ENCODE data around the gene CAMK2N2. TPM values are rescaled to one million over a fixed set of nuclear protein-coding genes. Genes with fewer than 3 reads are reported as not detected.
A peak's percentile ranks its signal among the peaks of the same experiment; 100 is the strongest.

CAMK2N2 gene
- total RNA-seq, 4 donors from 2014 or later = not detected

- Histone ChIP-seq H3K4me1 (peaks cover 9 to 26% (median 24%) of the 10 kb centered on the region in 4 donors), H3K36me3 (no peaks in the 10 kb centered on the region), H3K27me3 (peaks cover 41% of the 10 kb centered on the region), H3K9me3 (no peaks in the 10 kb centered on the region), H3K27ac (no peak overlapping the region), H3K4me3 (no peak overlapping the region)
- in situ Hi-C loops (cut with MboI; ENCODE audit: low pct_ligation_motif_present in 1 of 4, low pct_unique_long_range_greater_than_20kb in 1 of 4, low sequenced_read_pairs in 3 of 4) = loop anchor here in 1 of 4 donors (25.0 kb wide), 1 partner anchor 370 kb away; the partner anchor contains the start of gene PARL
- DNase-seq = no peak
- 84 to 94% methylated on average over 5 to 23 of the region's 23 CpGs for WGBS, 2 donors (ENCODE audit: low coverage in 1 of 2)
- TF ChIP-seq EP300 (IDR thresholded peaks at IDR 0.05; ENCODE audit: low read depth) (no peak), POLR2A (IDR thresholded peaks at IDR 0.05) (no peak), POLR2AphosphoS5 (IDR thresholded peaks at IDR 0.05) (no peak)
- TF ChIP-seq, protein P1, sequence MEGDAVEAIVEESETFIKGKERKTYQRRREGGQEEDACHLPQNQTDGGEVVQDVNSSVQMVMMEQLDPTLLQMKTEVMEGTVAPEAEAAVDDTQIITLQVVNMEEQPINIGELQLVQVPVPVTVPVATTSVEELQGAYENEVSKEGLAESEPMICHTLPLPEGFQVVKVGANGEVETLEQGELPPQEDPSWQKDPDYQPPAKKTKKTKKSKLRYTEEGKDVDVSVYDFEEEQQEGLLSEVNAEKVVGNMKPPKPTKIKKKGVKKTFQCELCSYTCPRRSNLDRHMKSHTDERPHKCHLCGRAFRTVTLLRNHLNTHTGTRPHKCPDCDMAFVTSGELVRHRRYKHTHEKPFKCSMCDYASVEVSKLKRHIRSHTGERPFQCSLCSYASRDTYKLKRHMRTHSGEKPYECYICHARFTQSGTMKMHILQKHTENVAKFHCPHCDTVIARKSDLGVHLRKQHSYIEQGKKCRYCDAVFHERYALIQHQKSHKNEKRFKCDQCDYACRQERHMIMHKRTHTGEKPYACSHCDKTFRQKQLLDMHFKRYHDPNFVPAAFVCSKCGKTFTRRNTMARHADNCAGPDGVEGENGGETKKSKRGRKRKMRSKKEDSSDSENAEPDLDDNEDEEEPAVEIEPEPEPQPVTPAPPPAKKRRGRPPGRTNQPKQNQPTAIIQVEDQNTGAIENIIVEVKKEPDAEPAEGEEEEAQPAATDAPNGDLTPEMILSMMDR (IDR thresholded peaks at IDR 0.05) = no peak
- intact Hi-C loops (cut with DNase I; ENCODE audit: low total_unique reads) = no loop called here
These were observed 4.1 kb downstream of the CAMK2N2 start for GRCh38 chr3:184257083-184257915.

DNA sequence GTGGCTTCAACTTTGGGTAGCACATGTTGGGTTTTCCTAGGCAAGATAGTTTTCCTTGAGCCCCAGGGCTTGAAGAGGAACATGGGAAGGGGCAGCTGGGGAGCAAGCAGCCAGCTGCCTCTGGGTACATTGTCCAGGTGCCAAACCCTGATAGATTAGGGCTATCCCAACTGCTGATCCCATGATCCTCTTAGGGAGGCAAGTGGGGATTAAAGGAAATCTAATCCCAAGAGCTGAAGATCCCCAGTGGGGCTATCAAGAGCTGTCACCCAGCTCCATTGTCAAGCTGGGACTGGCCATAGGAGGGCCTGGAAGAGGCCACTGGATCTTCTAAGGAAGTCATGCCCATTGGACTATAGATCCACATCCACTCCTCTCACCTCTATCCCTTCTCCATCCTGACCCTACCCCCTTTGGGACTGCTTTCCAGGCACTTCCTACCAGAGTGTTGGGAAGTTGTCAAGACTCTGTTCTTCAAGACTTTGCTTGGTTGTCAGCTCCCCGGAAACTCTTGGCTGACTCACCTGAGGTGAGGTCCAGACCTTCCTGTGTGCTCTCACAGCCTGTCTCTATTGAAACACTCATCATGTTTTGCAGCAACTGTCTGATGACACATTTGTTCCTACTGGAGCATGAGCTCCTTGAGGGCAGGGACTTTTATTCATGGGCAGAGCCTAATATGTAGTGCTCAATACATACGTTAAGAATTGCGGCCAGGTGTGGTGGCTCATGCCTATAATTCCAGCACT is 5.9 kb downstream of the CAMK2N2 start:
- no peaks in the 10 kb centered on the region for H3K36me3 ChIP-seq
- in situ Hi-C loops (cut with MboI; ENCODE audit: low pct_ligation_motif_present in 1 of 4, low pct_unique_long_range_greater_than_20kb in 1 of 4, low sequenced_read_pairs in 3 of 4) = loop anchor here in 1 of 4 donors (25.0 kb wide), 1 partner anchor 368 kb away; the partner anchor contains the start of gene PARL
- no peak overlapping the region for H3K27ac ChIP-seq
- H3K27me3 ChIP-seq = peaks cover 25% of the 10 kb centered on the region
- TF ChIP-seq, protein P1 (IDR thresholded peaks at IDR 0.05) = no peak
- TF ChIP-seq POLR2AphosphoS5 (IDR thresholded peaks at IDR 0.05) (no peak), EP300 (IDR thresholded peaks at IDR 0.05; ENCODE audit: low read depth) (no peak), POLR2A (IDR thresholded peaks at IDR 0.05) (no peak)
- peaks cover 0 to 13% (median 10%) of the 10 kb centered on the region in 4 donors for H3K4me1 ChIP-seq
- no peaks in the 10 kb centered on the region for H3K9me3 ChIP-seq
- DNase-seq = no peak
- H3K4me3 ChIP-seq = no peak overlapping the region
- intact Hi-C loops (cut with DNase I; ENCODE audit: low total_unique reads) = no loop called here
- WGBS, 2 donors (ENCODE audit: low coverage in 1 of 2) = 96% methylated on average over 3 of the region's 3 CpGs; no CpG with 5 or more reads in 1 of the 2 donors

DNA sequence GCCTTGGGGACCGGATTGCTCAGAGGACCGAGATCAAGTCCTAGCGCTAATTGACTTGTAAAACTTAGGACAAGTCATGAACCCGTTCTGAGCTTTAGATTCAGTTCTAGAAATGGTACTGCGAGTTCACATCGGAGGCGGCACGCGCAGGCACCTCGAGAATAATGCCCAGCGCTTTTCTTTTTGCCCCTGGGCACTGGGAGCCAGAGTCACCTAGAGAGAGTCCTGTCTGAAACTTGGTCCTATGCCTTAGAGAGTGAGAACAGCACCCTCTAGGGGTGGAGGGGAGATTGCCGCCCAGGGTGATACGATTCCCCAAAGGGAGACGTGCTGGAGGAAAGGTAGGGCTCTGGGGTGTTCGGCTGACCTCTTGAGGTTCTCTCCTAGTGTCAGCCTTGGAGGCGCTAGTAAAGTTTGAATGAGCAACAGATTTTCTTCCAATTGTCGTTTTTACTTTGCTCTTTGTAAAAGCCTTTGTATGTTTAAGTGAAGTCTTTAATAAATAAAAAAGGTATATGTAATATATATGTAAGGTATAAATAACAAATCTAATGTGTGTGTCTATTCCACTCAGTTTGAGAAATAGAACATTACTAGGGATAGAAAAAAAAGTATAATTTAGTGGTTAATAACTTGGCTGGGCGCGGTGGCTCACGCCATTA is 11.1 kb downstream of the CAMK2N2 start:
- TF ChIP-seq EP300 (IDR thresholded peaks at IDR 0.05; ENCODE audit: low read depth) (no peak), POLR2A (IDR thresholded peaks at IDR 0.05) (no peak), POLR2AphosphoS5 (IDR thresholded peaks at IDR 0.05) (peak in 1 of 3 donors; percentile 12)
- TF ChIP-seq, protein P1 (IDR thresholded peaks at IDR 0.05) = peak; percentile 87 to 95 (median 92)
- DNase-seq = peak; percentile 95
- WGBS, 2 donors (ENCODE audit: low coverage in 1 of 2) = 14 to 31% methylated on average over 9 to 20 of the region's 20 CpGs
- intact Hi-C loops (cut with DNase I; ENCODE audit: low total_unique reads) = no loop called here
- Histone ChIP-seq H3K36me3 (peaks cover 0 to under 1% (median 0%) of the 10 kb centered on the region in 4 donors), H3K4me1 (peaks cover 10 to 19% (median 15%) of the 10 kb centered on the region in 4 donors), H3K4me3 (peak overlapping the region; percentile 42 to 89 (median 66)), H3K9me3 (no peaks in the 10 kb centered on the region), H3K27ac (peak overlapping the region; percentile 82 to 89 (median 88)), H3K27me3 (no peaks in the 10 kb centered on the region)
- in situ Hi-C loops (cut with MboI; ENCODE audit: low pct_ligation_motif_present in 1 of 4, low pct_unique_long_range_greater_than_20kb in 1 of 4, low sequenced_read_pairs in 3 of 4) = loop anchor here in 1 of 4 donors (25.0 kb wide), 1 partner anchor 363 kb away; the partner anchor contains the start of gene PARL

Data from transverse colon (tissue), 4 donors.